ENCODE results near the gene FLAD1.

The FLAD1 gene

GRCh38 chr1:154952664-154953063, 30.5 kb upstream of the FLAD1 start:
- DNase-seq, result peak in 1 of 6 experiments; percentile 43

- no peak for DNase-seq
Measured at GRCh38 chr1:154953611-154954038, 29.5 kb upstream of the FLAD1 start.

DNA sequence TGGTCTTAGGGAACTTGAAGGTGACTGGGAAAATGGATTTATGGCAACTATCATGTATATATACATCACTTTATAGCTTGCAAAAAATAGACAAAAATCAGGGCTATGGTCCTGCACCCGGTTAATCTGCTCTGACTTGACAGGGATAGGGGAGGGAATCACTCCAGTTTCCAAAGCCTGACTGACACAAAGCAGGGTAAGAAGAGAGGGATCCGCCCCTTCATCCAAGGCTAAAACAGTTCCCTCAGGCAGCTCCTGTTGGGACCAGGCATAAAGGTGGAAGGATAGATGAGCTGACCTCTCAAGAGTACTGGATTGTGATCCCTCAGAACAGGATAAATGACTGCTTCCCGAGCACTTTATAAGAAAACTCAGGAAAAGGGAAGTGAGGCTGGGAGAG, 28.6 kb upstream of the FLAD1 start:
- no peak for DNase-seq

- peak; percentile 85 to 96 (median 94) for DNase-seq
Measured at GRCh38 chr1:154955039-154955717, 28.0 kb upstream of the FLAD1 start.

GRCh38 chr1:154955718-154956543, 27.2 kb upstream of the FLAD1 start, which contains the start of gene PBXIP1:
Gene PBXIP1, minus strand, starts transcription at chr1:154956099. Its CDS starts 2,378 bp downstream, at chr1:154953721.
- peak; percentile 71 to 92 (median 86) for DNase-seq

DNA sequence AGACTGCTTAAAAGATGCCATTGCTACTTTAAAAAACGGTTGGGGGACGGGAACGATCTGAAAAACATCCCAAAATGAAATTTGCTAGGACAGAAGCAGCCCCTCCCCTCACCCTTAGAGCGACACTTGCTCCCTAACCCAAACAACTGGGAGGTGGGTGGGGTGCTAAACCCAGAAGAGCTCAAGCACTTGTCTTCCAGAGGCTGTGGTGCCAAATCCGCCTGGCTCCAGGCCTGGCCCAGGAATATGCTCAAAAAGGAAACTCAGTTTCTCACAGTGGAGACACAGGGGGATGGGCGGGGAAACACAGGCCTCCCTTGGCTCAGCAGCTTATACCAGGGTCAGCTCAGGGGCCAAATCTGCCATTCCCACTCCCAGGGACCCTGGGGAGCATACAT, 26.6 kb upstream of the FLAD1 start:
- no peak for DNase-seq

DNA sequence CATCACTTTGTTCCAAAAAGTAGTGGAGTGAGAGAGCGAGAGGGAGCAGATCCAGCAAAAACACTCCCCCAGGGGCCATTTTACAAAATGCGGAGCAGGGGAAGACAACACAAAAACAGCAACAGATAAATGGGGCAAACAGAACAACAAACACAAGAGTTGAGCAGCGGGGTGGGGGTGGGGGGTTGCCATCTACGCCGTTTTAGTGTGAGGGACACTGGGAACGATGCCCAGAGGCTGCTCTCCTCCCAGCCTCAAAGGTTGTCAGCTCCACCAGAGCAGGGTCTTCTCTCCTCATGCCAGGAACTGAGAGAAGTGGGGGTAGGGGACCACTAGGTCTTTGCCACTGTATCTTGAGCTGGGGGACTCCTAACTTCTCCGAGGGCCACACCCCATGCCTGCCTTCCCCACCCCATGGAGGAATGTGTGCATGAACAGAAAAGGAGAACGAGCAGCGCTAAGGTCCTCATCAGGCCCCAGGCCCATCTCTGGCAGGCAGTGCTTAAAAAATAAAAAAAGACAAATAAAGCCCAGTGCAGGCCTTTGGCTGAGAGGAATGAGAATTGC, 26.0 kb upstream of the FLAD1 start:
- no peak for DNase-seq

DNA sequence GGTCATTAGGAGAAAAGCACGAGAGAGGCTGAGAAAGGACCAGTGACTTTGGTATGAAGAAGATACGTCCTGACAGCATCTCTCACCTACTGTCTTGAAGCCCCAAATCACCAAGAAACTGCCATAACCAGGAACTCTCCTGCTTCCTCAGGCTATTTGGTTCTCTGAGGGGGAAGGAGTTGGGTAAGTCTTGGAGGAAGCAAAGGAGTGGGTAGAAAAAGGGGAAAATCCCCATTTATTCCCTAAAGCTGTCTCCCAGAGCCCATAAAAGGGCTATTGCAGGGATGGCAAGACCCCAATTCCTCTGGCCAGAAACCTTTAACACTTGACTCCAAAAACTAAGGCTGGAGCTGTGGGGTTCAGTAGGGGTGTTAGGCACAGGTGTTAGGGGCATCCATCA, 25.1 kb upstream of the FLAD1 start:
- no peak for DNase-seq

DNA sequence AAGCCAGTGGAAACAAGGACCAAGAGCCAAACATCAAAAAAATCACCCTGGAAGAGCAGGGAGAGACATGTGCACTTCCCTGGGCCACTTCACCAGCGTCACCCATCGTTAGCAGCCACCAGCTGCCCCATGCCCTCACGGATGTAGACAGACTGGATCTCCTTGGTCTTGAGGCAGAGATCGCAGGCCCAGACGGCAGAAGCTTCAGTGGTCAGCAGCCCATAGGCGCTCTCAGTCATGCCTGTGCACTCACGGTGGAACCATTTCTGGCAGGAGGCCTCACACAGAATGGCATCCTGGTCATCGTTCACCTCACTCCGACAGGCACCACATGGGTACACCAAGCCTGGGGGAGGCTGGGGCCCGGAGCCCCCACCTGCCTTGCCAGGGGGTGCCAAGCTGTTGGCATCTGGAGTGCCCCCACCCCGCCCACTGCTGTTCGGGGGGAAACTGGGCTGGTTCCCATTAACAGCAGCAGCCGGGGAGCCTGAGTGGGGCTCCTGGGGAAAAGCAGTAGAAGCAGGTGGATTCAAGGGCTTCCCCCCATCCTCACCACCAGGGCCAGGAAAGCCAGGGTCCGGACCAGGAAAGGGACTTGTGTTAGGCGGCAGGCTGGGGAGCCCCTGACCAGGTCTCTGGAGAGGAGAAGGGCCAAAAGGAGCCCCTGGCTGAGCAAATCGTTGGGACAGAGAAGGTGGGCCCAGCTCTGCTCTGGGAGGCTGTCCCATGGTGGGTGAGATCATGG, 24.3 kb upstream of the FLAD1 start:
- DNase-seq, result no peak

DNA sequence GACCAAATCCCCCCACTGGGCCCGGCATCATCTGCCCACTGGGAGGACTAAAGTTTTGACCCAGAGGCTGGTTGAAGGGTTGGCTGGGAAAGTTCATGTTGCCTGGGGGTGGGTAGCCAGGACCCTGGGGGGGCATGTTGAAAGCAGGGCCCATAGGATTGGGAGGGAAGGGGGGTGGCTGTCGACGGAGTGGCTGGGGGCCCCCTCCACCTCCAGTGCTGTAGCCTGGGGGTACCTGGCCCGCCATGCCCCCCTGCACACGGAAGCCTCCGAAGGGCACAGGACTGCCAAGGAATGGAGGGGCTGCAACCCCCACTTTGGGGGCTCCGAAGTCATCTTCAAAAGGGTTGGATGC, 23.7 kb upstream of the FLAD1 start:
- no peak for DNase-seq

DNA sequence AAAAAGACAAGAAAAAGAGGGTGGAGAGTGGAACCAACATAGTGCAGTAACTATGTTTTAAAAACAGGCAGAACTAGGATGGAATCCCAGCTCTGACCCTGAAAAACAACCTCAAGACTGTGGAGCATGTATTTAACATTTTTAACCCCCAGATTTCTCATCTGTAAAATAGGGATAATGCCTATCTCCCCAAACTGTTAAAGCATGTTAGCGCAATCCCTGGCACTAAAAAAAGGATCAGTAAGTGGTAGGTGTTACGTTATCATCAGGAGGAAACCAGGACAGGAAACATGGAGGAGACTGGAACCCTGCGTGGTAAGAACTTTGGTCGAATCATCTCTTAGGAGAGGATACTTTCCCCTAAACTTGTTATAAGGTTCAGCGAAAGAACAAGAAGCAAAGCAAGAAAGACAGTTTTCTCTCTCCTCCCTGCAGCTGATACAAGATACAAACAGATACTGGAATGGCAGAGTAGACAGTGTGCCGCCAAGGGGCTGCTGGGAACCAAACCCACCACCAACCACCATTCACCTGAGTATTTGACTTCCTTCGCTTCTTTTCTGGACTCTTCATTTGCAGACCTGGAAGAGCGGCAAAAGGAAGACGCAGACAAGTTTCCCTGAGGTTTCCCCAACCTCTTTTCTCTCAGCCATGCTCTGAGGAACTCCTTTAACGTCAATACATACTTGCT, 22.6 kb upstream of the FLAD1 start:
- DNase-seq, result peak in 1 of 6 experiments; percentile 47

- DNase-seq, result peak; percentile 70 to 83 (median 78)
Measured at GRCh38 chr1:154961207-154962155, 21.7 kb upstream of the FLAD1 start, which contains the start of gene PYGO2. Gene PYGO2, minus strand, starts transcription at chr1:154961782. Its CDS starts 206 bp downstream, at chr1:154961576.

GRCh38 chr1:154962156-154962749, 20.9 kb upstream of the FLAD1 start:
- DNase-seq, result peak in 3 of 6 experiments; percentile 14 to 47 (median 39)

GRCh38 chr1:154962795-154963330, 20.3 kb upstream of the FLAD1 start:
- DNase-seq, result no peak

GRCh38 chr1:154963643-154964042, 19.5 kb upstream of the FLAD1 start:
- DNase-seq, result no peak

GRCh38 chr1:154964359-154964758, 18.8 kb upstream of the FLAD1 start:
- no peak for DNase-seq

DNA sequence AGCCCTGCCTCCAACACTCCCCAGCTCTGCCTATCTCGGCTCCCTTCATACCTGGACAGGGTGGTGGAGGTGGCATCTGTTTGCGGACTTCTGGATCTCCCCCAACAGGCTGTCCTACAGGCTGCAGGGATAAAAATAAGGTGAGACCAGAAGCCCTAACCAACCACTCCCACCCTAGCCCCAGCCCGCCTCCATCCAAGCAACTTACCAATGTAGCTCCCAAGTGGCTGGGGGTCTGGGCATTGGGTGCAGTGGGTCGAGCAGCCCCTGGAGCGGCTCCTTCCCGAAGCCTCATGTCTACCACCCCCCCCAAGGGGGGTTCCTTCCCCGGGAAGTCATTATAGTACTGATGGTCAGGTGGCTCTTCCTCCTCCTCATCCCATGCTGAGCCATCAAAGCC, 17.0 kb upstream of the FLAD1 start:
- no peak for DNase-seq

DNA sequence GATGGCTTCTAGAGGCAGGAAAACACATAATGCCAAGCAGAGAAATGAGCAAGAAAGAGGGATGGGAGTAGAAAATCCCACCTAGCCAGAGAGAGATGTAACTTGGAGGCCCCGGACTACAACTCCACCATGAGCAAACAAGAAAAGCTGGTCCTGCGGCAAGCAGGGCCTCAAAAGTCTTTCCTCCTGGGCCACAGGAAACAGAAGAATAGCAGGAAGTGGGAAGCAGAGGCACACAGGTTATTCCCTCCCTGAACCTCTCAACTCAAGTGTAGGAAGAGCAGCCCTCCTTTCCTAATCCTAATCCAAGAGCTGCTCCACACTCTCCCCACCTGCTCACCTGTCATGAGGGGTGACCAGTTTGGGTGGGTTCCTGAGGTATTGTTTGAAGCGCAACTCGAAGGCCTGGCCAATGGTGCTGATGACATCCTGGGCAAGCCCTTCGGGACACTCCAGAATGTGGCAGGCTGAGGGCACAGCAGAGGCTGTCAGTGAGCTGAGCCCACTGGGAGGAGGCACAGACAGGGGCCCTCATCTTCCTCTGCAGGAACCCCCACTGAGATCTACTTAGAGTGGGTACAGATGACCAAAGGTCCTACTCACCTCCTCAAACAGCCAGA, 15.7 kb upstream of the FLAD1 start:
- no peak for DNase-seq

DNA sequence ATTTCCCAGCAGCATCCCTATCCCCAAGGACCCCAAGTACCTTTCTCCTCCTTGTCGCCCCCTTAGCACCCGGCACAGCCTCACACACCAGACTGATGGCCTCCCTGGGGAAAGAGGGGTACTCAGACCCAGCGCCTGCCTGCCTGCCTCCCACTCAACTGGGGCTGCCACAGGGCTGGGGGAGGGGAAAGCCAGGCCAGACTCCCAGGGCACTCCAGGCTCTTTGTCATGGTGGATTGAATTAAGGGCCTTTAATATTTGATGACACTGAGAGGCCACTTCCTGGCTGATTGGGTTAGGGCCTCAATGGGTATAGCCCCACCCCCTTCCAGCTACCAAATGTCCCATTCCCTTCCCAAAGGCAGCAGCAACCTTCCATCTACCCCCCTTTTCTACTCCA, 14.4 kb upstream of the FLAD1 start:
- no peak for DNase-seq

DNA sequence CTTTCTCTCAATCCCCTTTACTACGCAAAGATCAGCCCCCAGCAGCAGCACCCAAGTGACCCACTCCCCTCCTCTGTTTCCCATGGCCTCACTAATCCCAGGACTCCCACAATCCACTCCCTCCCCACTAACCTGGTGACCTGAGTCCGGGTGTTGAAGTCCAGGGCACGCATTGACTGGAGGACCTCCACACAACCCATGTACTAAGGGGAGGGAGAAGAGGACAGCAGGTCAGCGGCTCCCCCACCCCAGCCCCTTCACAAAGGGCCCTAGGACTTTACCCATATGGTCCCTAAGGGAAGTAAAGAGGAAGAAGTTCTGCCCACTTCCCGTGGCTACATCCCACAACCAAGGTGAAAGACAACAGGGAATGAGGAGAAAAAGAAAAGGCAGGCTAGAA, 13.9 kb upstream of the FLAD1 start:
- no peak for DNase-seq

All from stimulated activated naive CD4-positive, alpha-beta T cell (primary cell).